Large intestine (tissue), 3 donors: ENCODE data around the gene JPH2. TPM values are rescaled to one million over a fixed set of nuclear protein-coding genes. Genes with fewer than 3 reads are reported as not detected.

ENCODE experiments used
- DNase-seq, 2 donors: peaks; one replicate each; pipeline versions ENCODE4 v3.0.0 to v3.0.0-alpha.2; 2013
- H3K27ac ChIP-seq: one replicate; pipeline ENCODE4 v1.5.1; 2013; ENCODE audit warnings: low read length
- H3K27me3 ChIP-seq: 2 replicates; pipeline ENCODE4 v1.6.1; 2013; ENCODE audit warnings: low read length; ENCODE audit not compliant: control insufficient read depth, insufficient read depth
- H3K36me3 ChIP-seq: 2 replicates; pipeline ENCODE4 v1.6.1; 2013; ENCODE audit warnings: low read length; ENCODE audit not compliant: control insufficient read depth, insufficient read depth
- H3K4me1 ChIP-seq: one replicate; pipeline ENCODE4 v1.6.1; 2013; ENCODE audit warnings: low read length; ENCODE audit not compliant: control insufficient read depth, insufficient read depth
- H3K4me3 ChIP-seq: one replicate; pipeline ENCODE4 v1.5.1; 2013; ENCODE audit warnings: low read length
- H3K9me3 ChIP-seq: one replicate; pipeline ENCODE4 v1.6.1; 2013; ENCODE audit warnings: mild to moderate bottlenecking, low read depth, low read length, moderate library complexity; ENCODE audit not compliant: control insufficient read depth
- WGBS: methylation state at CpG from one replicate; pipeline ENCODE4 v1.1.5; 2013; ENCODE audit warnings: low lambda C conversion rate; ENCODE audit not compliant: insufficient coverage; 5-methylcytosine and 5-hydroxymethylcytosine counted together
- polyA plus RNA-seq: library from polyadenylated mRNA; unstranded; fragments of 120-200 nt; gene quantifications from one replicate; pipeline ENCODE4 v1.2.1, GENCODE V29; 2013

JPH2 gene
- polyA plus RNA-seq, 1 donor = 15.6 TPM

DNA sequence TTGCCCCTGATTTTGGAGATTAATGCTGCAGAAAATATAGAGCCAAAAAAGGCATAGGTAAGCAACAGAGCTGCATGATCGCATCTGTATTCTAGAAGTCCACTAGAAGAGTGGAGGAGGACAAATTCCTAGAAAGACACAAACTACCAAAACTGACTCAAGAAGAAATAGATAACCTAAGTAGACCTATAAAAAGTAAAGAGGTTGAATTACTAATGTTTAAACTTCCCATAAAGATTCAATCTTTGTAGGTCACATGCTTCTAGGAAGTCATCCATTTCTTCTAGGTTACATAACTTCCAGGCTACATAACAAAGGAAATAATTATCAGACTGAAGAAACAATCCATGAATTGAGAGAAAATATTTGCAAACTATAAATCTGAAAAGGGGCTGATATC, 84.4 kb downstream of the JPH2 start:
- no peak for DNase-seq
- Histone ChIP-seq H3K27me3 (peaks cover 17% of the 10 kb centered on the region), H3K4me3 (no peak overlapping the region), H3K4me1 (no peaks in the 10 kb centered on the region), H3K27ac (no peak overlapping the region), H3K36me3 (no peaks in the 10 kb centered on the region), H3K9me3 (no peaks in the 10 kb centered on the region)
- WGBS = 100% methylated on average over 1 of the region's 1 CpG

DNA sequence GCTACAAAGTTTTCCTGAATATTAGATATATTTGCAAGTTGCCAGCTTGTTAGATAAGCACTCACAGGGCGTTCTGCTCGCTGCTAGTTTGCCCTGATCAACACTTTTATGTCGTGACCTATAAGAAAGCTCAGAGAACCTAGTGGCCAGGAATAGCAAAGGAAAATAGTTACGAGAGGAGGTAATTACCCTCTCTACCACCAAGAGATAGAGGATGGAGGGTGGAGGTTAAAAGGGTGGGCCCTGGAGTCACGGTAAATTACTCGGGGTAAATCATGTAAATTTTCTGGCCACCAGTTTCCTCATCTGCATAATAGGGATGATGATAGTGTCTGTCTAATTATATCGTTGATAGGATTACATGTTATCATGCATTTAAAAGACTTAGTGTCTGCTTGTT, 87.2 kb downstream of the JPH2 start:
- no peaks in the 10 kb centered on the region for H3K4me1 ChIP-seq
- no peaks in the 10 kb centered on the region for H3K36me3 ChIP-seq
- H3K27me3 ChIP-seq = peaks cover 6% of the 10 kb centered on the region
- no CpG with 5 or more reads among the region's 7 CpGs for WGBS
- H3K4me3 ChIP-seq = no peak overlapping the region
- DNase-seq = no peak
- no peak overlapping the region for H3K27ac ChIP-seq
- H3K9me3 ChIP-seq = no peaks in the 10 kb centered on the region

DNA sequence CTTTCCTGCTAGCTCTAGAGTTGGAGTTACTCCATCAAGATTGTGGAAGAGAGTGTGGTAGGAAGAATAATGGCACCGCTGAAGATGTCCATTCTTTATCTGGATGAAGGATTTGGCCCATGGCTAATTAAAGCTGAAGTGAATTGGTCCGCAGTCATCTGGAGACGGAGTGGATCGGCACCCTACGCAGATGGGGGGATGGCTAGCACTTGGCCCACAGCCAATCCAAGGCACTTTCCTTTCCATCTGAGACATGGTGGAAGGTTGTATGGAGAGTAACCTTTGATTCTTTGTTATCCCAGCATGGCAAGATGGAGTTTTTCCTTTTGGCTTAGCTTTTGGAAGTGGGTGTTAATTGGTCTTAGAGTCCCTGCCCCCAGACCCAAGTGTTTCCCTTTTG, 88.3 kb downstream of the JPH2 start:
- H3K4me1 ChIP-seq = no peaks in the 10 kb centered on the region
- no peak overlapping the region for H3K4me3 ChIP-seq
- H3K27me3 ChIP-seq = peaks cover 2% of the 10 kb centered on the region
- DNase-seq = no peak
- H3K9me3 ChIP-seq = no peaks in the 10 kb centered on the region
- no peak overlapping the region for H3K27ac ChIP-seq
- no CpG with 5 or more reads among the region's 5 CpGs for WGBS
- no peaks in the 10 kb centered on the region for H3K36me3 ChIP-seq

DNA sequence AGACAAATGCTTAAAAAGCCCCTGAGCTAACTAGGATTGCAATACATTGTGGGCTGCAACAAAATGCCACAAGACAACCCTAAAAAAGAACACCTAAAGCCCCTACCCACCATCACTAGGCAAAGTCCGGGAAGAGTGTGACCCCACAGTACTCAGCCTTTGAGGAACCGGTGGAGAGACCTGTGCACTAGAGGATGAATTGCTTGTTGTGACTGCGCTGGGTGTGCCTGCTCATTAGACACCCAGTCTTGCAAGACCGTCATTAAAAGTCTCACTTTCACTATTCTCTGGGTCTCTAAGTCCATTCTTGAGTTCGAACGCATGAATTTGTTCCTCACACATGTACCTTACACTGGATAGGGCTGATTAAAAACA, 88.7 kb downstream of the JPH2 start:
- no peaks in the 10 kb centered on the region for H3K27me3 ChIP-seq
- no CpG with 5 or more reads among the region's 6 CpGs for WGBS
- no peak overlapping the region for H3K27ac ChIP-seq
- H3K36me3 ChIP-seq = no peaks in the 10 kb centered on the region
- DNase-seq = no peak
- no peaks in the 10 kb centered on the region for H3K4me1 ChIP-seq
- H3K9me3 ChIP-seq = no peaks in the 10 kb centered on the region
- no peak overlapping the region for H3K4me3 ChIP-seq

DNA sequence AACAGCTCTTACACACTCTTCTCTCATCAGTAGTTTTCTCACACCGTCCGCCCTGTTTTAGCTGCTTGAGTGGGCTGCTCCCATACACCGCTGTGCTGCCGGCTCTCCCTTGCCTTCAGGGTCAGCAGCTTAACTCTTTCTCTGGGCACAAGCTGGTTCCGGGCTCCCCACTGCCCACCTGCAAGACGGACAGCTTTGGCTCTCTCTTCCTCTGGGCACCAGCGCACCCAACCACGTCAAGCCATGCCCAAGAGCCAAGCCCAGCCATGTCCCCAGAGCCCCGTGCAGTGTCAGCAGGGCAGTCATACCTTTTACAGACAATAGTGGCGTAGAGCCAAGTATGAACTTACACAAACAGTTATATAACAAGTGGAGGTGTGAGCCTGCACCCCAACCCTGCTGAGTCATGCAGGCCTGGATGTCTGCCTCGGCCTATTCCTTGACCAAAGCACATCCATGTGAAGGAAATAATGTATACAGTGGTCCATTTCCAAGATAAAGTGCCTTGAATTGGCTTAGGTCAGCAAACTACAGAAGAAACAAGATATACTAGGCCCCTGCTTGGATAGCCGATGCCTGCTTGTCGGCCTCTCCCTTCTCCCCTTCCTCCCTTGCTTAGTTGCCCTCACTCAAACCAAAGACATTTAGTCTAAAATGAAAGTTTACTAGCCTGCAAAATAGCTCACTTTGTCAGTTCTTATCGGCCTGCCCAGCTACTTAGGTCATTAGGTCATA, 89.3 kb downstream of the JPH2 start:
- Histone ChIP-seq H3K36me3 (no peaks in the 10 kb centered on the region), H3K9me3 (no peaks in the 10 kb centered on the region), H3K4me1 (no peaks in the 10 kb centered on the region), H3K27ac (no peak overlapping the region), H3K4me3 (no peak overlapping the region), H3K27me3 (peaks cover 3% of the 10 kb centered on the region)
- WGBS = no CpG with 5 or more reads among the region's 14 CpGs
- DNase-seq = no peak

DNA sequence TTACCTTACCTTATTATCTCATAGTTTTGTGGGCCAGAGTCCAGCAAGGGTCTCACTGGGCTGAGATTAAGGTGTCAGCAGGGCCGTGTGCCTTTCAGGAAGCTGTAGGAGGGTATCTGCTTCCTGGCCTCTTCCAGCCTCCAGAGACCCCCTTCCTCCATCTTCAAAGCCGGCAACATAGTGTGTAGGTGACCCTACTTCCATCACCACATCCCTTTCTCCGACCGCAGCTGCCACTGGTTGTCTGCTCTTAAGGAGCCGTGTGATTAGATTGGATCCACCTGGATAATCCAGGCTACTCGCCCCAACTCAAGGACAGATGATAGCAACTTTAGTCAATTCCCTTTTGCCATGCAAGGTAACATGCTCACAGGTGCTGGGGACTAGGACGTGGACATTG, 91.2 kb downstream of the JPH2 start:
- WGBS = 100% methylated on average over 1 of the region's 7 CpGs
- Histone ChIP-seq H3K4me3 (no peak overlapping the region), H3K27me3 (peaks cover 5% of the 10 kb centered on the region), H3K4me1 (no peaks in the 10 kb centered on the region), H3K27ac (no peak overlapping the region), H3K9me3 (no peaks in the 10 kb centered on the region), H3K36me3 (no peaks in the 10 kb centered on the region)
- no peak for DNase-seq

DNA sequence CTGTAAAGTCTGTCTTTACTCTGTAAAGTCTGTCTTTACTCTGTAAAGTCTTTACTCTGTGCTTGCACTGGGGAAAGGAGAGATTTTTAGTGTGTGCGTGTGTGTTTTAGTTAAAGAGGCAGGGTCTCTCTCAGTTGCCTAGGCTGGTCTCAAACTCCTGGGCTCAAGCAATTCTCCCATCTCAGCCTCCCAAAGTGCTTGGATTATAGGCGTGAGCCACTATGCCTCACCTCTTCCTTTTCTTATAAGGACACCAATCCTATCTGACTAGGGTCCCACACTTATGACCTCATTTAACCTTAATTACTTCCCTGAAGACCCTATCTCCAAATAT, 93.8 kb downstream of the JPH2 start:
- Histone ChIP-seq H3K4me1 (no peaks in the 10 kb centered on the region), H3K27me3 (peaks cover 5% of the 10 kb centered on the region), H3K27ac (no peak overlapping the region), H3K36me3 (no peaks in the 10 kb centered on the region), H3K4me3 (no peak overlapping the region), H3K9me3 (no peaks in the 10 kb centered on the region)
- DNase-seq = no peak
- no CpG with 5 or more reads among the region's 2 CpGs for WGBS

DNA sequence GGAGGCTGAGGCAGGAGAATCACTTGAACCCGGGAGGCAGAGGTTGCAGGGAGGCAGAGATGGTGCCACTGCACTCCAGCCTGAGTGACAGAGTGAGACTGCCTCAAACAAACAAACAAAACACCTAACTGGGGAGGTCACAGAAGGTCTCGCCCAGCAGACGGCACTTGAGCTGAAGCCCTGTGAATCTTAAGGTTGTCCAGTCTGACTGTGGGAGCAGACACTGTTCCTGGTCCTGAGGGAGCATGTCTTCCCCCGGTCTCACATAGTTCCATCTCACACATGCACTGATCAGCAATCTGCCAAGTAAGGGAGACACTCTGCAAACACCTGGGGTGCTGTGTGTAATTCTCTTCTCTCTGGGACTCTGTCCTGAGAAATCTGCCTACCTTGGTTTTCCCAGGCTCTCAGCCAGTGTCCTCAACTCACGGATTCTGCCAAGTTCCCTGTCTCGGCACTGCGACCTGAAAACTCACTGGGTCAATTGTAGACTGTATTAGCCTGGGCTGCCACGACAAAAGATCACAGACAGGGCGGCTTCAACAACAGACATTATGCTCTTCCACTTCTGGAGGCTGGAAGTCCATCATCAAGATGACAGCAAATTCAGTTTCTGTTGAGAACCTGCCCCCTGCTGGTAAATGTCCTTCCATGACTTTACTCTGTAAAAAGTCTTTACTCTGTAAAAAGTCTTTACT, 94.3 kb downstream of the JPH2 start:
- H3K9me3 ChIP-seq = no peaks in the 10 kb centered on the region
- H3K27me3 ChIP-seq = peaks cover 5% of the 10 kb centered on the region
- H3K4me1 ChIP-seq = no peaks in the 10 kb centered on the region
- no peaks in the 10 kb centered on the region for H3K36me3 ChIP-seq
- no CpG with 5 or more reads among the region's 9 CpGs for WGBS
- H3K27ac ChIP-seq = no peak overlapping the region
- no peak for DNase-seq
- no peak overlapping the region for H3K4me3 ChIP-seq

DNA sequence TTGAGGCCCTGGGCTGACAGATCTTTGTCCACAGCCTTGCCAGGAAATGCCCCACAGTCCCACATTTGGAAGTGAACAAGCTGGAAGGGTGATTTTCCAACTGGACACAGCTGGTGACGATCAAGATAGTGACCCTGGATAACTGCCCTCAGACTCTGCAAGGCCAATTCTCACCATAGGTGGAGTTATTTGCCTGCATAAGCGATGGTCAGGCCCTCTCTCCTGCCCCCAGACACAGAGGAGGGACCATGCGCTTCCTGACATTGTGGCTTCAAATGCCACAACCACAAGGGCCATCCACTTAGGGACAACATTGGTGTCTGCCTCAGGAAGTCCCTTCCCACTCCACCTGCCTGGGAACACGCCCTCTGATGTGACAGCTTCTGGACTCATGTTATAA, 96.0 kb downstream of the JPH2 start:
- H3K36me3 ChIP-seq = no peaks in the 10 kb centered on the region
- H3K9me3 ChIP-seq = no peaks in the 10 kb centered on the region
- WGBS = no CpG with 5 or more reads among the region's 4 CpGs
- H3K4me1 ChIP-seq = no peaks in the 10 kb centered on the region
- peaks cover 7% of the 10 kb centered on the region for H3K27me3 ChIP-seq
- DNase-seq = no peak
- no peak overlapping the region for H3K4me3 ChIP-seq
- H3K27ac ChIP-seq = no peak overlapping the region

DNA sequence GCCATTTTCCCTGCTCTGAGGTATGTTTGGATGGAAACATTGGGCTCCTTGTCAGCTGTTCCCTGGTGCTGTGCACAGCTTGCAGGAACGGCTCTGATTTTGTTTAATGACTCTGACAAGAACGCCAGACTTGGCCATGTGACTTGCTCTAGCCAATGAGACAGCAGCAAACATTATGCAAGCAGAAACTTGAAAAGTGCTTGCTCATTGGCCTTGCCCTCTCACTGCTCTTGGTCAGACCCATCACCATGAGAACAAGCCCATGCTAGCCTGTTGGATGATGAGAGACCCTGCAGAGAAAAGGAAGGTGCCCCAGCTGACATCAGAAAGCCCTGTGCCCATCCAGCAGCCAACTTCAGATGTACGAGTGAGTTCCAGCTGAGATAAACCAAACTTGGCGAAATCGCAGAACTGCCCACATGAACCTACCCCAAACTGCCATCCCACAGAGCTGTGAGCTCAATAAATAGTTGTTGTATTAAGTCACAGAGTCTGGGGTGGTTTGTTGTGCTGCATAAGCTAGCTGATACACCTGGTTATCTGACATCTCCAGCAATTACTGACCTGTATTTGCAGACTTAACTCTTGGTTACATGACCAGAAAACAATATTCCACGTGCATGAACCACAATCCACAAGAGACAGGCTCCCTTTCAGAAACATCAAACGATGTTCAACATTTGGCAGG, 96.9 kb downstream of the JPH2 start:
- H3K27me3 ChIP-seq = peaks cover 7% of the 10 kb centered on the region
- no peak for DNase-seq
- no peaks in the 10 kb centered on the region for H3K9me3 ChIP-seq
- no peaks in the 10 kb centered on the region for H3K4me1 ChIP-seq
- no peaks in the 10 kb centered on the region for H3K36me3 ChIP-seq
- no CpG with 5 or more reads among the region's 7 CpGs for WGBS
- H3K4me3 ChIP-seq = no peak overlapping the region
- no peak overlapping the region for H3K27ac ChIP-seq

DNA sequence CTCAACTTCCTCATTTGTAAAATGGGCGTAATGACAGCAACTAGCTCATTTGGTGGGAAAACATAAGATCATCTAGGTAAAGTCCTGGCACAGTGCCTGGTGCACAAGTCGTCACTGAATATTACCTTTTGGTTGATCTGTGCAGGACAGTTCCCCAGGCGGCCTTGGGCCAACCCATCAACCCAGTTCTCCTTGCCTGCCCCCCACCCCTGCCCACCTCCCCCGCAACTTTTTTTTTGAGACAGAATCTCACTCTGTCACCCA, 99.2 kb downstream of the JPH2 start:
- no peaks in the 10 kb centered on the region for H3K4me1 ChIP-seq
- no CpG with 5 or more reads among the region's 4 CpGs for WGBS

More for the DNA sequence above, 99.2 kb downstream of the JPH2 start:
- Histone ChIP-seq H3K27ac (no peak overlapping the region), H3K4me3 (no peak overlapping the region), H3K27me3 (peaks cover 5% of the 10 kb centered on the region), H3K9me3 (no peaks in the 10 kb centered on the region), H3K36me3 (no peaks in the 10 kb centered on the region)
- no peak for DNase-seq
